GM23248 (cell line): ENCODE data around the gene SHQ1. TPM values are rescaled to one million over a fixed set of nuclear protein-coding genes. Genes with fewer than 3 reads are reported as not detected.

Source experiments
- DNase-seq: peaks from one replicate; pipeline ENCODE4 v3.0.0-alpha.2; 2015
- H2AFZ ChIP-seq: fragments of 200-600 bp; sonication (generic); 2 replicates; pipeline ENCODE4 v1.6.1; 2016; ENCODE audit warnings: antibody characterized with exemption
- H3F3A ChIP-seq: fragments of 200-600 bp; sonication (generic); 2 replicates; pipeline ENCODE4 v1.6.1; 2016; ENCODE audit warnings: mild to moderate bottlenecking, antibody characterized with exemption, mixed run types; ENCODE audit not compliant: insufficient read depth
- H3K27ac ChIP-seq: fragments of 200-600 bp; sonication (generic); 2 replicates; pipeline ENCODE4 v1.5.1; 2016; ENCODE audit warnings: mild to moderate bottlenecking
- H3K27me3 ChIP-seq: fragments of 200-600 bp; sonication (generic); replicated peaks from 2 replicates; pipeline ENCODE4 v1.6.1; 2016; ENCODE audit warnings: mild to moderate bottlenecking; ENCODE audit not compliant: insufficient read depth
- H3K36me3 ChIP-seq: fragments of 200-600 bp; sonication (generic); 2 replicates; pipeline ENCODE4 v1.6.1; 2016; ENCODE audit warnings: low read depth, mild to moderate bottlenecking
- H3K4me1 ChIP-seq: fragments of 200-600 bp; sonication (generic); 2 replicates; pipeline ENCODE4 v1.6.1; 2016; ENCODE audit warnings: mild to moderate bottlenecking; ENCODE audit not compliant: insufficient read depth
- H3K4me2 ChIP-seq: fragments of 200-600 bp; sonication (generic); one replicate; pipeline ENCODE4 v1.6.1; 2016; ENCODE audit warnings: mild to moderate bottlenecking; ENCODE audit not compliant: unreplicated experiment
- H3K4me3 ChIP-seq: fragments of 200-600 bp; sonication (generic); 2 replicates; pipeline ENCODE4 v1.5.1; 2016; ENCODE audit warnings: mild to moderate bottlenecking
- H3K79me2 ChIP-seq: fragments of 200-600 bp; sonication (generic); 2 replicates; pipeline ENCODE4 v1.6.1; 2016; ENCODE audit warnings: mild to moderate bottlenecking; ENCODE audit not compliant: insufficient read depth
- H3K9ac ChIP-seq: fragments of 200-600 bp; sonication (generic); 2 replicates; pipeline ENCODE4 v1.6.1; 2016; ENCODE audit warnings: mild to moderate bottlenecking
- H3K9me2 ChIP-seq: fragments of 200-600 bp; sonication (generic); 2 replicates; pipeline ENCODE4 v1.6.1; 2016; ENCODE audit warnings: mixed run types, mild to moderate bottlenecking, moderate library complexity; ENCODE audit not compliant: insufficient read depth
- H3K9me3 ChIP-seq: fragments of 200-600 bp; sonication (generic); one replicate; pipeline ENCODE4 v1.6.1; 2017; ENCODE audit warnings: low read depth
- H4K20me1 ChIP-seq: fragments of 200-600 bp; sonication (generic); 2 replicates; pipeline ENCODE4 v1.6.0; 2016; ENCODE audit not compliant: insufficient read depth
- EZH2 ChIP-seq: fragments of 200-600 bp; sonication (generic); IDR thresholded peaks from 2 replicates; pipeline ENCODE4 v1.6.1; 2018; ENCODE audit warnings: antibody characterized with exemption, mild to moderate bottlenecking; ENCODE audit not compliant: insufficient read depth, poor library complexity, severe bottlenecking
- EZH2phosphoT487 ChIP-seq: fragments of 200-600 bp; sonication (generic); IDR thresholded peaks from 2 replicates; pipeline ENCODE4 v1.6.1; 2018; ENCODE audit warnings: antibody characterized with exemption, moderate library complexity, mild to moderate bottlenecking, low read depth; ENCODE audit not compliant: insufficient read depth
- WGBS, 2 experiments: methylation state at CpG; one replicate each; pipeline ENCODE4 v1.1.6; 2015 to 2017; ENCODE audit warnings: low lambda C conversion rate in 2 of 2, low coverage in 1 of 2; ENCODE audit errors: missing lambda C conversion rate in 2 of 2; 5-methylcytosine and 5-hydroxymethylcytosine counted together
- in situ Hi-C: fragments of 300-500 bp; cut with MboI; formaldehyde crosslinking; loops from 2 replicates; pipeline ENCODE4 v1.15.0; 2020
- polyA plus RNA-seq: library from polyadenylated mRNA; unstranded; fragments of >200 nt; fragmentation: Nextera tagmentation; extraction: Ambion mirVana; gene quantifications from 2 replicates; pipeline ENCODE4 v1.2.1, GENCODE V29; 2016
- total RNA-seq: library from RNA; depleted of rRNA; stranded (reverse); fragments of >200 nt; shearing (Covaris generic); gene quantifications from 2 replicates; pipeline ENCODE4 v1.2.3, GENCODE V29; 2014

Gene SHQ1
- total and polyA plus RNA-seq, 2 experiments from 2014 or later: 23.3 to 24.0 TPM

DNA sequence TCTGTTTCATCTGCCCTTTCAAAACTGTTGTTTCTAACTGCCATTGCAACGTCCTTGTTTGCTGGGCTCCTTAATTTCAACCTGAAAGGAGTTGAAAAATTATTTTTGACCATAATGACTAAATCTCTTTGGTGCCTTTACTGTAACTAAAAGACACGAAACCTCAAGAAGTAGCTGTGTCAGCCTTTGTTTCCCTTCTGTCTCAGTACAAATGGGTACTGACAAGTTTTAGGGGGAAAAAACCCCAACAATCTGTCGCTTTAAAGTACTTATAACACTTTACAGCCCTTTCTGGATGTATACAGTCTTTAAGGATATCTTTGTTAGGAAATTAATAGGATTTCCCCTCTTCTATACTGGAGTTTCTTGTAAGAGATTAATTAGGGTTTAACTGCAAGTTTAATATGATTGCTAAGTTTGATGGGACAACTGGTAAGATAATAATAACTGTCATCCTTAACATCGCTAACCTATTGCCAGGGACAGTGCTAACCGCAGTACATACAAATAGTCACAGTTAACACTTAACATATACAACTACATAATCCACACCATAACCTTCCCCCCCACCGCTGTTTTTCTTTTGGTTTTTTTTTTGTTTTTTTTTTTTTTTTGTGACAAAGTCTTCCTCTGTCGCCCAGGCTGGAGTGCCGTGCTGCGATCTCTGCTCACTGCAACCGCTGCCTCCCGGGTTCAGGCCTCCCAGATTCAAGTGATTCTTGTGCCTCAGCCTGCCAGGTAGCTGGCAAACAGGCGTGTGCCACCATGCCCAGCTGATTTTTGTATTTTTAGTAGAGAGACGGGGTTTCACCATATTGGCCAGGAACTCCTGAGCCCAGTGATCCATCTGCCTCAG is 41.3 kb upstream of the SHQ1 start:
- H3K36me3 ChIP-seq: no peaks in the 10 kb centered on the region
- H3K79me2 ChIP-seq: no peaks in the 10 kb centered on the region
- H3K4me2 ChIP-seq: peak overlapping the region; percentile 94
- H3K27ac ChIP-seq: no peak overlapping the region
- no peak overlapping the region; the same call in 1 of the 2 replicates for H3K9ac ChIP-seq
- H4K20me1 ChIP-seq: no peaks in the 10 kb centered on the region
- H3F3A ChIP-seq: peaks cover 45% of the 10 kb centered on the region
- H3K9me2 ChIP-seq: no peaks in the 10 kb centered on the region
- in situ Hi-C loops: no loop called here
- peaks cover 50% of the 10 kb centered on the region for H3K4me1 ChIP-seq
- WGBS, 2 experiments: 66 to 77% methylated on average over 13 of the region's 13 CpGs
- TF ChIP-seq EZH2 (no peak), EZH2phosphoT487 (no peak)
- no peaks in the 10 kb centered on the region for H3K9me3 ChIP-seq
- peak overlapping the region; percentile 62 for H2AFZ ChIP-seq
- peak overlapping the region; percentile 76 for H3K4me3 ChIP-seq
- H3K27me3 ChIP-seq: no peaks in the 10 kb centered on the region
- no peak for DNase-seq

DNA sequence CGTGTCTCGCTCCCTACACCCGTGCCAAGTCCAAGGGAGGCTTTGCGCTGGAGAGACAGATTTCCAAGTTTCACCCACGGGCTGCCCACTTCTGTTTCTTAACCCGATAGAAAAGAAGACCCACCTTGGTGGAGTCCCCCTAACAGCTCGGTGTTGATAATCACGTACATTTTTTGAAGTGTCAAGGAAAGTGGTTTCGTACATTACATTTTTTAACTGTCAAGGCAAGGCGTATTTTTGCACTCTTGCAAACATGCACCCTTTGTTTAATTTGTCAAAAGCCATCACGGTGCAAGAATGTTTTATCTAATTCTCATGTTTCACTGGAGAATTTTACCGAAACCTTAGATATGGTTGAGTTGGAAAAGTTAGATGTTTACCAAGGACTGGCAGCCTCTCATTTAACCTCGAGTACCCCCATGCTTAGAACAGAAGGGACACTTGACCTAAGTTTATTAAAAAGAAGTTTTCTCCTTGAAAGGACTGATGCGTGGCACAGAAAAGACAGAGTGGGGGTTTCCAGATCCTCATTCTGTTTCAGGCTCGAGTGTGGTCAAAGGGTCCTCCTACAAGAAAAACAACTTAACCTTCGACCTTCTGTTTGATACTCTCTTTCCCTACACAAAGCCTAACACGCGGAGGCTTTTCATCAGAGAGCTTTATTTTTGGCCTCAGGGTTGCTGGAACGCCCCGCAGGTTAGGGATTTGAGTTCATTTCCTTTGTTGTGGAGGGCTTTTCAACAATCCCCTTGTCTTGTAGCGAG is 40.5 kb upstream of the SHQ1 start:
- H3K27ac ChIP-seq: no peak overlapping the region
- WGBS, 2 experiments: 21% methylated on average over 21 of the region's 21 CpGs

DNA sequence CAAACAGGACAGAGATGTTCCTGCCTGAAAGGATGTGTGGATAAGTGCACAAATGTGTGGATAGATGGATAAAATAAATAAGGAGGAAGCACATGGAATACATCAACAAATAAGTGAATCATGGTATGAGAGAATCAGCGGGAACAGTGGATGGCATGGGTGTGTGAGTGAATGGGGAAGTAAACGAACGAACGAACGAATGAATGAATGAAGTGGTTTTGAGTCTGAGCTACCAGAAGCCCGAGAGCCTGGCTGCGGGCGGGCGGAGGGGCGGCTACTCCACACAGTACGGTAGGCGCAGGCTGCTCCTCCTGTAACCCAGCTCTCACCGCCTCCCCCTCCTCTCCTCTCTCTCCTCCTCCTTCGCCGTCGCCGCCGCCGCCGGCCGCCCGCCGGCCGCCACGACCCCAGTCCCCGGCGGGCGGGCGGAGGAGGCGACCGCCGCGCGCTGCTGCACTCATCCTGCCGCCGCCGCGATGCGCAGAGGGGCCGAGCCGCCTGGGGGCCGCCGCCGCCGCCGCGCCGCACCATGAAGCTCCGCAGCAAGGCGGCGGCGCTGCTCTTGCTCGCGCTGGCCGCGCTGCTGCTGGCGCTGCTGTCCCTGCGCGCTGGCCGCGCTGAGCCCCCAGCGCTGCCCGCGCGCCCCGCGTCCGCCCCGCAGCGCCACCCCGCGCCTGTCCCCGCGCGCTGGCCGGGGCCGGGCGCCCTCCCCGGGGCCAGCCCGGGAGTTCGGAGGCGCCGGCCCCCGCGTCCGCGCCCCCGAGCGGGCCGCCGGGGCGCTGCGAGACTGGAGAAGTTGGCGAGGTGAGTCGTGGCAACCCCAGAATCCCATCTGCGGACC is 39.7 kb upstream of the SHQ1 start, which contains the start of gene GXYLT2:
Gene GXYLT2, plus strand, starts transcription at position 342 of the 841 bp plus-strand sequence. Its CDS starts 188 bp downstream, at position 530.
- H4K20me1 ChIP-seq: no peaks in the 10 kb centered on the region
- H3K36me3 ChIP-seq: no peaks in the 10 kb centered on the region
- TF ChIP-seq EZH2 (no peak), EZH2phosphoT487 (no peak)
- no peaks in the 10 kb centered on the region for H3K79me2 ChIP-seq
- H3K27me3 ChIP-seq: no peaks in the 10 kb centered on the region
- peak; percentile 81 for DNase-seq
- H2AFZ ChIP-seq: peak within 1 kb of the TSS; percentile 82
- no peaks in the 10 kb centered on the region for H3K9me2 ChIP-seq
- peak within 1 kb of the TSS; percentile 94 for H3K4me2 ChIP-seq
- H3K9me3 ChIP-seq: no peaks in the 10 kb centered on the region
- peaks cover 44% of the 10 kb centered on the region for H3K4me1 ChIP-seq
- H3K27ac ChIP-seq: peak within 1 kb of the TSS; percentile 32
- WGBS, 2 experiments: 1 to 3% methylated on average over 43 to 87 of the region's 96 CpGs
- H3F3A ChIP-seq: peaks cover 33% of the 10 kb centered on the region
- peak within 1 kb of the TSS; percentile 76 for H3K4me3 ChIP-seq
- peak within 1 kb of the TSS; percentile 69 for H3K9ac ChIP-seq
- in situ Hi-C loops: no loop called here

More for the DNA sequence above, 40.5 kb upstream of the SHQ1 start:
- H3K9me3 ChIP-seq: no peaks in the 10 kb centered on the region
- H2AFZ ChIP-seq: peak overlapping the region; percentile 62
- TF ChIP-seq EZH2phosphoT487 (no peak), EZH2 (no peak)
- peak; percentile 14 for DNase-seq
- in situ Hi-C loops: no loop called here
- H3K9ac ChIP-seq: peak overlapping the region; percentile 69
- no peaks in the 10 kb centered on the region for H3K9me2 ChIP-seq
- H3K79me2 ChIP-seq: no peaks in the 10 kb centered on the region
- H3K36me3 ChIP-seq: no peaks in the 10 kb centered on the region
- H3F3A ChIP-seq: peaks cover 40% of the 10 kb centered on the region
- peak overlapping the region; percentile 94 for H3K4me2 ChIP-seq
- no peaks in the 10 kb centered on the region for H3K27me3 ChIP-seq
- H3K4me3 ChIP-seq: peak overlapping the region; percentile 76
- peaks cover 50% of the 10 kb centered on the region for H3K4me1 ChIP-seq
- H4K20me1 ChIP-seq: no peaks in the 10 kb centered on the region

DNA sequence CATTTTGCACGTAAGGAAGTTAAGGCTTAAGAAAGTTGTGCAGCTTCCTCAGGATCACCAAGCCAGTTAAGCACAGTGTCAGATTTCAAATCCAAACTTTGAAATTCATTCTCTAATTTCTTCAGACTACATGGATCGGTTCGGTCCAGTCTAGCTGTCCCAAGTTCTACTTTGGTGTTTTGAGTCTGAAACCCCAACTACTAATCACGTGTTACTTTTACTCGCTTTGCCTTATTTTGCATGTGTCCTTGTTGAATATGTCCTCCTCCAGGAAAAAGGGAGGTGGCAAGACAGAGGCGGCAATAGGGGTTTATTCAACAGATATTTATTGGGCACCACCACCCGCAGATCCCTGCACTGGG is 39.1 kb upstream of the SHQ1 start:
- H4K20me1 ChIP-seq: no peaks in the 10 kb centered on the region
- peak overlapping the region; percentile 74 for H3K4me3 ChIP-seq
- peaks cover 38% of the 10 kb centered on the region for H3K4me1 ChIP-seq
- no peaks in the 10 kb centered on the region for H3K36me3 ChIP-seq
- H3K27ac ChIP-seq: peak overlapping the region; percentile 32
- no peaks in the 10 kb centered on the region for H3K27me3 ChIP-seq
- no peaks in the 10 kb centered on the region for H3K79me2 ChIP-seq
- H3K9me3 ChIP-seq: no peaks in the 10 kb centered on the region
- WGBS, 2 experiments: 1 to 2% methylated on average over 7 of the region's 7 CpGs
- H3K4me2 ChIP-seq: peak overlapping the region; percentile 91
- peak overlapping the region; percentile 61 for H3K9ac ChIP-seq
- TF ChIP-seq EZH2phosphoT487 (no peak), EZH2 (no peak)
- no peaks in the 10 kb centered on the region for H3K9me2 ChIP-seq
- in situ Hi-C loops: no loop called here
- peak overlapping the region; percentile 82 for H2AFZ ChIP-seq
- peaks cover 27% of the 10 kb centered on the region for H3F3A ChIP-seq
- DNase-seq: peak; percentile 40
